Transverse colon (tissue), 4 donors: ENCODE results near the gene RFX3. TPM values are rescaled to one million over a fixed set of nuclear protein-coding genes. Genes with fewer than 3 reads are reported as not detected.

ENCODE experiments used
- DNase-seq: peaks from one replicate; pipeline ENCODE4 v3.0.0-alpha.2; 2019
- H3K27ac ChIP-seq, 4 donors: fragments of 200-600 bp; sonication (generic); 2 replicates each; pipeline ENCODE4 v1.5.1; 2016 to 2018; ENCODE audit warnings: inconsistent platforms in 4 of 4
- H3K27me3 ChIP-seq: fragments of 200-600 bp; sonication (generic); 2 replicates; pipeline ENCODE4 v1.5.1; 2017; ENCODE audit warnings: inconsistent platforms
- H3K36me3 ChIP-seq, 4 donors: fragments of 200-600 bp; sonication (generic); 2 replicates each; pipeline ENCODE4 v1.5.1; 2017 to 2019; ENCODE audit warnings: inconsistent platforms in 4 of 4
- H3K4me1 ChIP-seq, 4 donors: fragments of 200-600 bp; sonication (generic); 2 replicates each; pipeline ENCODE4 v1.5.1; 2017 to 2020; ENCODE audit warnings: inconsistent platforms in 4 of 4
- H3K4me3 ChIP-seq, 4 donors: fragments of 200-600 bp; sonication (generic); 1 replicate in 1 of 4; 2 replicates in 3 of 4; pipeline versions ENCODE4 v1.5.1 to v1.6.1; 2017 to 2019; ENCODE audit warnings: inconsistent platforms in 4 of 4
- H3K9me3 ChIP-seq, 2 donors: fragments of 200-600 bp; sonication (generic); 2 replicates each; pipeline ENCODE4 v1.5.1; 2017 to 2019; ENCODE audit warnings: inconsistent platforms in 2 of 2
- CTCF ChIP-seq, 5 experiments: fragments of 200-600 bp in 3 of 5; fragments of 450-650 bp in 2 of 5; sonication (generic) in 3 of 5; IDR thresholded peaks; 1 replicate in 2 of 5; 2 replicates in 3 of 5; pipeline ENCODE4 v1.5.1; 2016 to 2017; ENCODE audit warnings: antibody characterized with exemption in 5 of 5, inconsistent platforms in 3 of 5, mild to moderate bottlenecking in 2 of 5, moderate library complexity in 1 of 5
- EP300 ChIP-seq: sonication (generic); formaldehyde crosslinking; IDR thresholded peaks from one replicate; pipeline ENCODE4 v1.6.1; 2017; ENCODE audit warnings: antibody characterized with exemption, low read depth
- POLR2A ChIP-seq: fragments of 450-650 bp; IDR thresholded peaks from one replicate; pipeline ENCODE4 v1.6.1; 2016; ENCODE audit warnings: antibody characterized with exemption, mild to moderate bottlenecking, moderate library complexity
- POLR2AphosphoS5 ChIP-seq, 3 donors: sonication (generic); formaldehyde crosslinking; IDR thresholded peaks; one replicate each; pipeline ENCODE4 v1.6.1; 2016; ENCODE audit warnings: antibody characterized with exemption in 3 of 3
- WGBS, 2 donors: methylation state at CpG; one replicate each; pipeline ENCODE4 v1.1.5; 2018; ENCODE audit warnings: low coverage in 1 of 2; 5-methylcytosine and 5-hydroxymethylcytosine counted together
- in situ Hi-C, 4 donors: fragments of 200-750 bp; cut with MboI; loops; one replicate each; pipeline versions ENCODE4 v1.15.0 to v1.15.1; 2017; ENCODE audit warnings: low sequenced_read_pairs in 3 of 4, low pct_ligation_motif_present in 1 of 4, low pct_unique_long_range_greater_than_20kb in 1 of 4
- intact Hi-C: fragments of 100-400 bp; cut with DNase I; formaldehyde crosslinking; loops from one replicate; pipeline ENCODE4 v1.15.1; 2023; ENCODE audit warnings: low total_unique reads
- total RNA-seq, 4 donors: library from RNA; depleted of rRNA; stranded (reverse); fragments of >200 nt; gene quantifications; one replicate each; pipeline ENCODE4 v1.1.0, GENCODE V29; 2016

Gene RFX3
- total RNA-seq, 4 donors from 2014 or later = 3.5 to 21.9 (median 7.1) TPM

DNA sequence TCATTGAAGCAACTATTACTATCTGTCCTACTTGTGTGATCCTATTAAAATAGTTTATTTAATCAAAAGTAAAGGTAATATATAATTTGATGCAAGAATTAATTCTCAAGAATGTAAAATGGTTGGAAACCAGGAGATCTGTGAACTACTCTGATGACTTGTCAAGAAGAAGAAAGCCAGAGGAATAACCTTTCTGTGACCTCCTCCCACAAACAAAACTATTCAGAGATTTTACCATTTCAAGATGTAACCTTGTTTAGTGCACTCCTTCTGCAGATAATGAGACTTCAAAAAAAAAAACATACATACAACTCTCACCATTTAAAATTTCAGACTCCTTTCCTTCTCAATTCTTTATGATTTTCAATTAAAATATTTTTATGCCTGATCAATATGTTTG lies 79.5 kb downstream of the RFX3 start:
- H3K9me3 ChIP-seq = no peaks in the 10 kb centered on the region
- no peaks in the 10 kb centered on the region for H3K27me3 ChIP-seq
- TF ChIP-seq CTCF (IDR thresholded peaks at IDR 0.05) (no peak), POLR2AphosphoS5 (IDR thresholded peaks at IDR 0.05) (no peak), POLR2A (no peak), EP300 (no peak)
- DNase-seq = no peak
- peaks cover 0 to 9% (median 0%) of the 10 kb centered on the region in 4 donors for H3K4me1 ChIP-seq
- intact Hi-C loops (no loop called here), in situ Hi-C loops (loop anchor here in 2 of 4 donors (25.0 kb wide), 2 partner anchors 209 to 584 kb away; no protein-coding TSS in a partner anchor)
- no peak overlapping the region for H3K4me3 ChIP-seq
- no peaks in the 10 kb centered on the region for H3K36me3 ChIP-seq
- no peak overlapping the region for H3K27ac ChIP-seq

GRCh38 chr9:3444016-3444415 lies 81.8 kb downstream of the RFX3 start:
- in situ Hi-C loops = loop anchor here in 2 of 4 donors (25.0 kb wide), 2 partner anchors 207 to 582 kb away; no protein-coding TSS in a partner anchor
- peaks cover 0 to 9% (median 0%) of the 10 kb centered on the region in 4 donors for H3K4me1 ChIP-seq
- no peak for DNase-seq
- intact Hi-C loops = no loop called here
- H3K36me3 ChIP-seq = no peaks in the 10 kb centered on the region
- no peak overlapping the region for H3K4me3 ChIP-seq
- TF ChIP-seq CTCF (IDR thresholded peaks at IDR 0.05) (no peak), EP300 (no peak), POLR2A (no peak), POLR2AphosphoS5 (IDR thresholded peaks at IDR 0.05) (no peak)
- WGBS, 2 donors = 95 to 100% methylated on average over 1 of the region's 1 CpG
- no peak overlapping the region for H3K27ac ChIP-seq
- H3K27me3 ChIP-seq = no peaks in the 10 kb centered on the region
- no peaks in the 10 kb centered on the region for H3K9me3 ChIP-seq

DNA sequence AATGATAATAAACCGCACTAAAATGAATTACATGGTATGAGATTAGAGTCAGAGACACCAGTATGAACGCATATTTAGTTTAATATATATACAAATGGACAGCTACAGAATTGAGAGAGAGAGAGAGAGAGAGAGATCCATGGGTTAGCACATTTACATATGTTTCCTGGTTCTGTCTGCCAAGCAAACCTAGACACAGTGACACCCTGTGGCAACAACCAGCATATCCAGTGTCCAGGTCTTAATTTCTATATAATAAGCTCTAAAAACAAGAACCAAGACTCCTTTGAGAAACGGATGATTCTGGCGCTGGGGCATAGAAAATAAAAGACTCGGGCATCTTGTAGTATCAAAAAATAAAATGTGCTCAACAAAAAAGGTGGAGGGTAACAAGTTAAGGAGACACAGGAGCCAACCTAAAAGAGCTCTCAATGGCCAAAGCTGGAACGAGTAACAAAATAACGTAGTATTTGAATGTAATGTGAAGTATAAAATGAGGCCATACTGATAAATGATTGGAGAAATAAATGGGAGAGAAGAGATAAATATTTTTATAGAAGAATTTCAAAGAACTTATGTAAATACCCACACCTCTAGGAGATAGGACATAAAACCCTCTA lies 84.5 kb downstream of the RFX3 start:
- H3K27me3 ChIP-seq = no peaks in the 10 kb centered on the region
- H3K27ac ChIP-seq = no peak overlapping the region
- DNase-seq = peak; percentile 31
- H3K9me3 ChIP-seq = no peaks in the 10 kb centered on the region
- intact Hi-C loops = no loop called here
- H3K4me1 ChIP-seq = peaks cover 0 to 4% (median 0%) of the 10 kb centered on the region in 4 donors
- in situ Hi-C loops = loop anchor here in 2 of 4 donors (25.0 kb wide), 2 partner anchors 204 to 579 kb away; no protein-coding TSS in a partner anchor
- H3K4me3 ChIP-seq = no peak overlapping the region
- no peak for TF ChIP-seq POLR2A
- peak; percentile 44 to 59 (median 54) for TF ChIP-seq CTCF (IDR thresholded peaks at IDR 0.05)
- TF ChIP-seq POLR2AphosphoS5 (IDR thresholded peaks at IDR 0.05) = no peak
- no peak for TF ChIP-seq EP300
- 55 to 73% methylated on average over 7 of the region's 7 CpGs for WGBS, 2 donors
- H3K36me3 ChIP-seq = no peaks in the 10 kb centered on the region

DNA sequence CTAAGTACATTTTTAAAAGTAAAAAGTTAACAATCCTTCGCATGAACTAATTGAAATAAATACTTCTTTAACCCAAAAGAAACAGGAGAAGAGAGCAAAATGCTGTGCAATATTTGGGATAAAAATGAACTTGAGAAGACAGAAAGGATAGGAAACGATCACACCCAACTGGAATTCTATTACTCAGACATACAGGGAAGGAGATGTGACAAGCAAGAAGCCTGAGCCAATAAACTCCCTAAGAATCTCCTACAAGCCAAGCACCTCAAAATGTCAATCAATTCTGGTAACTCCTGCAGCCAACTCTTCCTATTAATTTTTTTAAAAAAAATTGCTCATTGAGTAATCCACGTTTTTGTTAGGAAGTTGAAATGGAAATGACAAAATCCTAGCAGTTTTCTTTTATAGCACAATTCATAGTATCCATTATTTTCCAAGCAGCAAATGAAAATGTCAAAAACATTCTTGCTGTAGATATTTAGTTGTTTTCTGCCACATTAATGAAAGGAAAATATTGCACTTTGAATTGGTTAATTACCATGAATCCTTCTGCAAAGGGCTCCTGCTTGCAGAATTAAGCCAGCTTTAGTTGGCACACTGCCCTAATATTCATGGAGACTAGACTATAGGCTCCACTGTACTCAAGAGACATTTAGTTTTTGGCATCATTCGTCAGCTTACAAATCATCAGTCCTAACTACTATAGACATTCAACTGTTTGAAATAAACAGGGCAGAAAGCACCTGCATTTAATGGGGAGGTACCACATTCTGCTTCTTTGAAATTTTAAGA lies 89.0 kb downstream of the RFX3 start:
- no peak for DNase-seq
- no peak overlapping the region for H3K4me3 ChIP-seq
- in situ Hi-C loops (loop anchor here in 2 of 4 donors (25.0 kb wide), 2 partner anchors 200 to 575 kb away; no protein-coding TSS in a partner anchor), intact Hi-C loops (no loop called here)
- no peaks in the 10 kb centered on the region for H3K36me3 ChIP-seq
- no peaks in the 10 kb centered on the region for H3K27me3 ChIP-seq
- 81 to 97% methylated on average over 3 to 4 of the region's 4 CpGs for WGBS, 2 donors
- TF ChIP-seq POLR2AphosphoS5 (IDR thresholded peaks at IDR 0.05) (no peak), CTCF (IDR thresholded peaks at IDR 0.05) (no peak), EP300 (no peak), POLR2A (no peak)
- H3K27ac ChIP-seq = no peak overlapping the region
- peaks cover 0 to 4% (median 0%) of the 10 kb centered on the region in 4 donors for H3K4me1 ChIP-seq
- no peaks in the 10 kb centered on the region for H3K9me3 ChIP-seq
